Measurements from ENCODE around the gene PARN.
"Not testable (repeated sequence)": the region's sequence is repeated elsewhere in the genome, so short reads cannot be mapped to it uniquely, and the experiment has no call there.

The PARN gene

GRCh38 chr16:14395710-14396304 lies 234.3 kb downstream of the PARN start:
- DNase-seq (ENCODE audit: low read depth); H3K4me3 ChIP-seq (ENCODE audit: low read depth, low read length): not testable (repeated sequence)

- no peak for DNase-seq (ENCODE audit: low read depth)
- H3K4me3 ChIP-seq (ENCODE audit: low read depth, low read length), result no peak overlapping the region
Observed at GRCh38 chr16:14394834-14395233, 235.2 kb downstream of the PARN start.

GRCh38 chr16:14392960-14393359 lies 237.1 kb downstream of the PARN start:
- no peak for DNase-seq (ENCODE audit: low read depth)
- H3K4me3 ChIP-seq (ENCODE audit: low read depth, low read length), result no peak overlapping the region

GRCh38 chr16:14389359-14389758 lies 240.7 kb downstream of the PARN start:
- DNase-seq (ENCODE audit: low read depth), result no peak
- no peak overlapping the region for H3K4me3 ChIP-seq (ENCODE audit: low read depth, low read length)

- no peak overlapping the region for H3K4me3 ChIP-seq (ENCODE audit: low read depth, low read length)
- DNase-seq (ENCODE audit: low read depth), result no peak
Observed at GRCh38 chr16:14388243-14388642, 241.8 kb downstream of the PARN start.

- H3K4me3 ChIP-seq (ENCODE audit: low read depth, low read length), result no peak overlapping the region
- no peak for DNase-seq (ENCODE audit: low read depth)
Observed at GRCh38 chr16:14386115-14386514, 243.9 kb downstream of the PARN start.
